HepG2 (cell line): ENCODE data around the gene KRTAP5-1. TPM values are rescaled to one million over a fixed set of nuclear protein-coding genes. Genes with fewer than 3 reads are reported as not detected.

ENCODE experiments used
- ATAC-seq: fragments of 200-7000 bp; cut with Tn5 transposase; 3 replicates; pipeline ENCODE4 v1.9.1; 2020; ENCODE audit warnings: mild to moderate bottlenecking, moderate library complexity
- BruUV-seq: library from RNA; stranded (reverse); fragments of 400-500 nt; replicated peaks from 2 replicates; lab custom pipeline; 2021; lab: Mats Ljungman, UMichigan
- CTCF ChIA-PET: fragments of 300-600 bp; formaldehyde crosslinking; extraction: SDS; loops from one replicate; lab custom pipeline; 2021; ENCODE audit warnings: low total read pairs, inconsistent platforms, low intra/inter-chr PET ratio; lab: Yijun Ruan, JAX
- POLR2A ChIA-PET: fragments of 350-600 bp; sonication (Branson Sonifier 250); formaldehyde crosslinking; loops from one replicate; lab custom pipeline; 2020; ENCODE audit warnings: antibody characterized with exemption, inconsistent platforms; lab: Yijun Ruan, JAX
- DNase-seq: peaks from one replicate; pipeline ENCODE4 v3.0.0-alpha.2; 2015; ENCODE audit warnings: low spot score
- FAIRE-seq: peaks from 3 replicates; lab custom pipeline; 2011; peaks lifted over from hg19 to GRCh38; lab: Jason Lieb, UNC
- H2AFZ ChIP-seq: one replicate; pipeline ENCODE4 v1.6.1; 2011; ENCODE audit warnings: low read length, inconsistent platforms
- H3K27ac ChIP-seq: fragments of 300-600 bp; 3 replicates; pipeline ENCODE4 v1.8.0; 2011; ENCODE audit warnings: mixed run types, mild to moderate bottlenecking, mixed read lengths, low read length, inconsistent platforms; ENCODE audit not compliant: insufficient read depth; ENCODE audit errors: extremely low read length
- H3K27me3 ChIP-seq, 2 experiments: fragments of 200-600 bp in 1 of 2; 2 replicates in 1 of 2; 3 replicates in 1 of 2; pipeline versions ENCODE4 v1.6.0 to v1.8.0; 2011; ENCODE audit warnings: low read length in 2 of 2, mild to moderate bottlenecking in 2 of 2, moderate library complexity in 2 of 2, inconsistent platforms in 1 of 2; ENCODE audit not compliant: insufficient read depth in 2 of 2, control insufficient read depth in 1 of 2
- H3K36me3 ChIP-seq, 2 experiments: fragments of 200-600 bp in 1 of 2; replicated peaks in 1 of 2; 2 replicates in 1 of 2; 3 replicates in 1 of 2; pipeline versions ENCODE4 v1.5.1 to v1.8.0; 2011; ENCODE audit warnings: low read length in 2 of 2, inconsistent platforms in 1 of 2; ENCODE audit not compliant: insufficient read depth in 2 of 2, control insufficient read depth in 1 of 2
- H3K4me1 ChIP-seq: 2 replicates; pipeline ENCODE4 v1.5.1; 2012; ENCODE audit warnings: low read length, inconsistent platforms; ENCODE audit not compliant: insufficient read depth
- H3K4me2 ChIP-seq: 2 replicates; pipeline ENCODE4 v1.6.0; 2011; ENCODE audit warnings: low read depth, low read length, inconsistent platforms
- H3K4me3 ChIP-seq, 3 experiments: fragments of 200-600 bp in 1 of 3; sonication (generic), shearing (Covaris generic) in 1 of 3; replicated peaks in 1 of 3; 2 replicates each; pipeline ENCODE4 v1.5.1; 2011 to 2016; ENCODE audit warnings: low read length in 3 of 3, inconsistent platforms in 2 of 3, low read depth in 2 of 3, mild to moderate bottlenecking in 2 of 3, control low read depth in 1 of 3, mixed read lengths in 1 of 3; ENCODE audit not compliant: insufficient read depth in 1 of 3
- H3K79me2 ChIP-seq: one replicate; pipeline ENCODE4 v1.6.1; 2011; ENCODE audit warnings: low read length, inconsistent platforms; ENCODE audit not compliant: insufficient read depth
- H3K9ac ChIP-seq: 2 replicates; pipeline ENCODE4 v1.6.0; 2011; ENCODE audit warnings: mild to moderate bottlenecking, low read depth, low read length, inconsistent platforms; ENCODE audit not compliant: insufficient read depth
- H3K9me3 ChIP-seq: 2 replicates; pipeline ENCODE4 v1.5.1; 2012; ENCODE audit warnings: mild to moderate bottlenecking, low read length
- H4K20me1 ChIP-seq: 2 replicates; pipeline ENCODE4 v1.6.0; 2011; ENCODE audit warnings: inconsistent platforms, mild to moderate bottlenecking, low read length, moderate library complexity; ENCODE audit not compliant: insufficient read depth
- ADNP ChIP-seq: sonication (generic); formaldehyde crosslinking; IDR thresholded peaks from 2 replicates; pipeline ENCODE4 v1.4.0; 2020; ENCODE audit warnings: missing genetic modification reagents
- BRCA1 ChIP-seq: sonication (generic); formaldehyde crosslinking; IDR thresholded peaks from 2 replicates; pipeline ENCODE4 v1.4.0; 2020; ENCODE audit warnings: missing genetic modification reagents
- HDAC1 ChIP-seq: sonication (generic); formaldehyde crosslinking; IDR thresholded peaks from 2 replicates; pipeline ENCODE4 v1.5.1; 2020; ENCODE audit warnings: mild to moderate bottlenecking, missing genetic modification reagents
- HNRNPK ChIP-seq: fragments of 200-400 bp; formaldehyde crosslinking; IDR thresholded peaks from 2 replicates; pipeline ENCODE4 v1.6.1; 2018; ENCODE audit warnings: low read length, low read depth, moderate library complexity, mild to moderate bottlenecking; ENCODE audit not compliant: poor library complexity, severe bottlenecking
- HNRNPL ChIP-seq: fragments of 200-400 bp; formaldehyde crosslinking; IDR thresholded peaks from 2 replicates; pipeline ENCODE4 v1.6.1; 2017; ENCODE audit warnings: mild to moderate bottlenecking, low read depth, low read length
- KDM1A ChIP-seq: IDR thresholded peaks from 2 replicates; pipeline ENCODE4 v1.6.1; 2016; ENCODE audit warnings: missing compliant biosample characterization
- NR2F6 ChIP-seq, 2 experiments: IDR thresholded peaks; 2 replicates each; pipeline ENCODE4 v1.6.1; 2016; ENCODE audit warnings: antibody characterized with exemption in 1 of 2, mild to moderate bottlenecking in 1 of 2
- NRL ChIP-seq: sonication (generic); formaldehyde crosslinking; IDR thresholded peaks from 2 replicates; pipeline ENCODE4 v1.5.0; 2020; ENCODE audit warnings: missing genetic modification reagents, mild to moderate bottlenecking, moderate library complexity, borderline replicate concordance
- REPIN1 ChIP-seq: sonication (generic); formaldehyde crosslinking; IDR thresholded peaks from 2 replicates; pipeline ENCODE4 v1.8.0; 2022; ENCODE audit warnings: missing genetic modification reagents, low read depth, mild to moderate bottlenecking, borderline replicate concordance
- RFX1 ChIP-seq: fragments of 450-650 bp; IDR thresholded peaks from 2 replicates; pipeline ENCODE4 v1.6.1; 2017
- SOX5 ChIP-seq: IDR thresholded peaks from 2 replicates; pipeline ENCODE4 v1.6.1; 2016; ENCODE audit warnings: borderline replicate concordance
- ZBTB34 ChIP-seq: sonication (generic); formaldehyde crosslinking; IDR thresholded peaks from 2 replicates; pipeline ENCODE4 v1.8.0; 2022; ENCODE audit warnings: mild to moderate bottlenecking, missing genetic modification reagents
- ZFP90 ChIP-seq: sonication (generic); formaldehyde crosslinking; IDR thresholded peaks from 2 replicates; pipeline ENCODE4 v1.8.0; 2022; ENCODE audit warnings: missing genetic modification reagents, mild to moderate bottlenecking, inconsistent platforms, borderline replicate concordance
- ZFX ChIP-seq: sonication (generic); formaldehyde crosslinking; IDR thresholded peaks from 2 replicates; pipeline ENCODE4 v1.4.0; 2020; ENCODE audit warnings: mild to moderate bottlenecking, low read depth, missing genetic modification reagents, moderate library complexity
- ZMYM3 ChIP-seq: sonication (generic); formaldehyde crosslinking; IDR thresholded peaks from 2 replicates; pipeline ENCODE4 v1.5.1; 2020; ENCODE audit warnings: mild to moderate bottlenecking, missing genetic modification reagents
- ZNF275 ChIP-seq: sonication (generic); formaldehyde crosslinking; IDR thresholded peaks from 2 replicates; pipeline ENCODE4 v1.8.0; 2022; ENCODE audit warnings: missing genetic modification reagents, mild to moderate bottlenecking, inconsistent platforms, borderline replicate concordance
- ZXDC ChIP-seq: sonication (generic); formaldehyde crosslinking; IDR thresholded peaks from 2 replicates; pipeline ENCODE4 v1.5.0; 2020; ENCODE audit warnings: mild to moderate bottlenecking, missing genetic modification reagents
- WGBS: methylation state at CpG from one replicate; pipeline ENCODE4 v1.1.6; 2017; ENCODE audit warnings: low lambda C conversion rate; 5-methylcytosine and 5-hydroxymethylcytosine counted together
- in situ Hi-C: cut with HindIII; loops from 2 replicates; pipeline ENCODE4 v1.10.0; 2017; ENCODE audit warnings: low pct_unique_long_range_greater_than_20kb; ENCODE audit not compliant: extremely low pct_ligation_motif_present
- intact Hi-C: fragments of 100-400 bp; cut with micrococcal nuclease; formaldehyde crosslinking; loops from one replicate; pipeline ENCODE4 v1.10.0; 2022; ENCODE audit not compliant: unreplicated experiment
- polyA plus RNA-seq, 8 experiments: library from polyadenylated mRNA; depleted of rRNA in 3 of 8; stranded (reverse) in 7 of 8; unstranded in 1 of 8; fragments of >200 nt; fragmentation: Illumina TruSeq in 4 of 8; extraction: Trizol in 4 of 8; gene quantifications; 2 replicates each; pipeline versions ENCODE4 v1.2.1 to v1.2.3, GENCODE V29; 2011 to 2016; ENCODE audit warnings: low read depth in 4 of 8, missing spikeins in 1 of 8, mixed read lengths in 1 of 8; ENCODE audit not compliant: insufficient read depth in 1 of 8
- total RNA-seq, 5 experiments: library from RNA; depleted of rRNA; stranded (reverse); fragments of >200 nt; fragmentation: Illumina TruSeq; extraction: Trizol; gene quantifications; 2 replicates each; pipeline ENCODE4 v1.2.3, GENCODE V29; 2016; ENCODE audit warnings: low read depth in 1 of 5

Gene KRTAP5-1
- total and polyA plus RNA-seq, 2 of the 13 experiments (the other 11 are each of a cell fraction or from before 2014, with no cell fraction given), result not detected

- TF ChIP-seq ZFX (CRISPR knock-in tag), result peak; percentile 70
- TF ChIP-seq RFX1, result no peak
- TF ChIP-seq HNRNPK, result peak; percentile 41
- no peak for TF ChIP-seq ZBTB34 (CRISPR knock-in tag)
- no peak for TF ChIP-seq NR2F6 (IDR thresholded peaks at IDR 0.05)
- TF ChIP-seq NR2F6 (CRISPR knock-in tag; IDR thresholded peaks at IDR 0.05), result no peak
- TF ChIP-seq ZFP90 (CRISPR knock-in tag), result no peak
- TF ChIP-seq HNRNPL, result 0 out of 2 replicates have a peak, but pooled peaks have one; percentile 34
Measured at GRCh38 chr11:1570896-1571759, 14.0 kb downstream of the KRTAP5-1 start (continued).

GRCh38 chr11:1570531-1570895 is 14.6 kb downstream of the KRTAP5-1 start:
- Histone ChIP-seq H3K9ac (peak overlapping the region; percentile 84; the same call in 1 of the 2 replicates), H3K4me3 (peak overlapping the region in 2 of 3 experiments; percentile 72 to 78; a peak in 4 of 6 replicates), H3K27ac (no peak overlapping the region), H3K4me1 (peaks cover 47% of the 10 kb centered on the region), H4K20me1 (peaks cover 39% of the 10 kb centered on the region; the same call in 1 of the 2 replicates), H3K9me3 (no peaks in the 10 kb centered on the region), H3K36me3 (no peaks in the 10 kb centered on the region), H3K79me2 (no peaks in the 10 kb centered on the region), H3K4me2 (peak overlapping the region; percentile 75), H2AFZ (no peak overlapping the region), H3K27me3 (peaks cover 1 to 17% of the 10 kb centered on the region in 2 experiments; a peak in 3 of 5 replicates)
- FAIRE-seq, result no peak
- no peak for ATAC-seq
- intact Hi-C loops, result no loop called here
- DNase-seq, result no peak
- TSS peak; percentile 64 for BruUV-seq
- CTCF ChIA-PET, result no interaction called here
- POLR2A ChIA-PET, result no interaction called here
- 30% methylated on average over 4 of the region's 8 CpGs for WGBS
- in situ Hi-C loops, result no loop called here
- no peak for TF ChIP-seq SOX5
- peak; percentile 88 for TF ChIP-seq ZMYM3 (CRISPR knock-in tag)
- TF ChIP-seq ADNP (CRISPR knock-in tag), result peak; percentile 73; the same call in 1 of the 2 replicates
- TF ChIP-seq NRL, result no peak
- no peak for TF ChIP-seq ZXDC (CRISPR knock-in tag)
- TF ChIP-seq KDM1A (CRISPR knock-in tag), result 0 out of 2 replicates have a peak, but pooled peaks have one; percentile 36
- TF ChIP-seq REPIN1, result 0 out of 2 replicates have a peak, but pooled peaks have one; percentile 42
- 0 out of 2 replicates have a peak, but pooled peaks have one; percentile 31 for TF ChIP-seq HDAC1 (CRISPR knock-in tag)
- TF ChIP-seq BRCA1 (CRISPR knock-in tag), result no peak
- TF ChIP-seq ZNF275 (CRISPR knock-in tag), result no peak
